Loucy (cell line): ENCODE measurements around the gene SPANXN2.

Experiments used
- H2AFZ ChIP-seq: fragments of 200-600 bp; sonication (generic); 2 replicates; pipeline ENCODE4 v1.6.0; 2016; ENCODE audit warnings: antibody characterized with exemption, mild to moderate bottlenecking, low read length, moderate library complexity
- H3F3A ChIP-seq: fragments of 200-600 bp; 2 replicates; pipeline ENCODE4 v1.6.0; 2016; ENCODE audit warnings: antibody characterized with exemption, low read depth, mild to moderate bottlenecking
- H3K27me3 ChIP-seq: fragments of 200-600 bp; sonication (generic); 2 replicates; pipeline ENCODE4 v1.6.1; 2014; ENCODE audit warnings: low read length, mild to moderate bottlenecking; ENCODE audit not compliant: insufficient read depth, poor library complexity, severe bottlenecking
- H3K36me3 ChIP-seq: fragments of 200-600 bp; sonication (generic); 2 replicates; pipeline ENCODE4 v1.6.1; 2016; ENCODE audit warnings: low read length; ENCODE audit not compliant: insufficient read depth
- H3K4me1 ChIP-seq: fragments of 200-600 bp; sonication (generic); 2 replicates; pipeline ENCODE4 v1.5.1; 2014; ENCODE audit warnings: low read length, mild to moderate bottlenecking; ENCODE audit not compliant: insufficient read depth, poor library complexity, severe bottlenecking
- H3K4me2 ChIP-seq: fragments of 200-600 bp; sonication (generic); 2 replicates; pipeline ENCODE4 v1.6.0; 2014; ENCODE audit warnings: antibody characterized with exemption, low read length, low read depth, mild to moderate bottlenecking; ENCODE audit not compliant: poor library complexity, severe bottlenecking
- H3K4me3 ChIP-seq: fragments of 200-600 bp; sonication (generic); 2 replicates; pipeline ENCODE4 v1.5.1; 2014; ENCODE audit warnings: low read length, mild to moderate bottlenecking, mixed read lengths; ENCODE audit not compliant: poor library complexity, severe bottlenecking
- H3K79me2 ChIP-seq: fragments of 200-600 bp; sonication (generic); 2 replicates; pipeline ENCODE4 v1.6.1; 2014; ENCODE audit warnings: low read length; ENCODE audit not compliant: insufficient read depth
- H3K9ac ChIP-seq: fragments of 200-600 bp; sonication (generic); 2 replicates; pipeline ENCODE4 v1.6.0; 2014; ENCODE audit warnings: mild to moderate bottlenecking, low read depth, low read length, moderate library complexity; ENCODE audit not compliant: poor library complexity, severe bottlenecking
- H3K9me2 ChIP-seq: fragments of 200-600 bp; sonication (generic); replicated peaks from 2 replicates; pipeline ENCODE4 v1.6.1; 2016; ENCODE audit warnings: low read depth, low read length, mixed read lengths
- H3K9me3 ChIP-seq: fragments of 200-600 bp; sonication (generic); 2 replicates; pipeline ENCODE4 v1.6.1; 2014; ENCODE audit warnings: mild to moderate bottlenecking, antibody characterized with exemption, low read length, low read depth; ENCODE audit not compliant: insufficient read depth
- H4K20me1 ChIP-seq: fragments of 200-600 bp; sonication (generic); 2 replicates; pipeline ENCODE4 v1.6.0; 2014; ENCODE audit warnings: antibody characterized with exemption, low read length, mild to moderate bottlenecking; ENCODE audit not compliant: insufficient read depth, poor library complexity, severe bottlenecking
- EZH2phosphoT487 ChIP-seq: fragments of 200-600 bp; IDR thresholded peaks from 2 replicates; pipeline ENCODE4 v1.6.1; 2018; ENCODE audit warnings: antibody characterized with exemption, mild to moderate bottlenecking, moderate library complexity, borderline replicate concordance
- TF ChIP-seq, protein P1 (sequence below): fragments of 200-600 bp; sonication (generic); conservative IDR thresholded peaks from 2 replicates; pipeline ENCODE4 v1.5.1; 2014; ENCODE audit warnings: mild to moderate bottlenecking, antibody characterized with exemption, low read length

Gene SPANXN2

DNA sequence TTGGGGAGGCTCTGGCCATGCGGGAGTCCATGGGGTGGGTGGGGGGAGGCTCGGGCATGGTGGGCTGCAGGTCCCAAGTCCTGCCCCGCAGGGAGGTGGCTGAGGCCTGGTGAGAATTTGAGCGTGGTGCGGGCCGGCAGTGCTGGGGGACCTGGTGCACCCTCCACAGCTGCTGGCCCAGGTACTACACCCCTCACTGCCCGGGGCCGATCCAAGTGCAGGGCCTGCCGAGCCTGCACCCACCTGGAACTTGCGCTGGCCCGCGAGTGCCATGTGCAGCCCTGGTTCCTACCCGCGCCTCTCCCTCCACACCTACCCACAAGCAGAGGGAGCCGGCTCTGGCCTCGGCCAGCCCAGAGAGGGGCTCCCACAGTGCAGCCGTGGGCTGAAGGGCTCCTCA lies 5.7 kb upstream of the SPANXN2 start:
- no peak overlapping the region for H3K4me2 ChIP-seq
- no peaks in the 10 kb centered on the region for H4K20me1 ChIP-seq
- no peak overlapping the region for H2AFZ ChIP-seq
- H3K4me1 ChIP-seq: no peaks in the 10 kb centered on the region
- no peaks in the 10 kb centered on the region for H3K27me3 ChIP-seq
- H3K9me2 ChIP-seq: no peaks in the 10 kb centered on the region
- H3K4me3 ChIP-seq: no peak overlapping the region
- TF ChIP-seq, protein P1, sequence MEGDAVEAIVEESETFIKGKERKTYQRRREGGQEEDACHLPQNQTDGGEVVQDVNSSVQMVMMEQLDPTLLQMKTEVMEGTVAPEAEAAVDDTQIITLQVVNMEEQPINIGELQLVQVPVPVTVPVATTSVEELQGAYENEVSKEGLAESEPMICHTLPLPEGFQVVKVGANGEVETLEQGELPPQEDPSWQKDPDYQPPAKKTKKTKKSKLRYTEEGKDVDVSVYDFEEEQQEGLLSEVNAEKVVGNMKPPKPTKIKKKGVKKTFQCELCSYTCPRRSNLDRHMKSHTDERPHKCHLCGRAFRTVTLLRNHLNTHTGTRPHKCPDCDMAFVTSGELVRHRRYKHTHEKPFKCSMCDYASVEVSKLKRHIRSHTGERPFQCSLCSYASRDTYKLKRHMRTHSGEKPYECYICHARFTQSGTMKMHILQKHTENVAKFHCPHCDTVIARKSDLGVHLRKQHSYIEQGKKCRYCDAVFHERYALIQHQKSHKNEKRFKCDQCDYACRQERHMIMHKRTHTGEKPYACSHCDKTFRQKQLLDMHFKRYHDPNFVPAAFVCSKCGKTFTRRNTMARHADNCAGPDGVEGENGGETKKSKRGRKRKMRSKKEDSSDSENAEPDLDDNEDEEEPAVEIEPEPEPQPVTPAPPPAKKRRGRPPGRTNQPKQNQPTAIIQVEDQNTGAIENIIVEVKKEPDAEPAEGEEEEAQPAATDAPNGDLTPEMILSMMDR: no peak
- TF ChIP-seq EZH2phosphoT487: no peak
- no peaks in the 10 kb centered on the region for H3F3A ChIP-seq
- H3K9me3 ChIP-seq: no peaks in the 10 kb centered on the region
- H3K9ac ChIP-seq: no peak overlapping the region
- no peaks in the 10 kb centered on the region for H3K36me3 ChIP-seq
- H3K79me2 ChIP-seq: no peaks in the 10 kb centered on the region

DNA sequence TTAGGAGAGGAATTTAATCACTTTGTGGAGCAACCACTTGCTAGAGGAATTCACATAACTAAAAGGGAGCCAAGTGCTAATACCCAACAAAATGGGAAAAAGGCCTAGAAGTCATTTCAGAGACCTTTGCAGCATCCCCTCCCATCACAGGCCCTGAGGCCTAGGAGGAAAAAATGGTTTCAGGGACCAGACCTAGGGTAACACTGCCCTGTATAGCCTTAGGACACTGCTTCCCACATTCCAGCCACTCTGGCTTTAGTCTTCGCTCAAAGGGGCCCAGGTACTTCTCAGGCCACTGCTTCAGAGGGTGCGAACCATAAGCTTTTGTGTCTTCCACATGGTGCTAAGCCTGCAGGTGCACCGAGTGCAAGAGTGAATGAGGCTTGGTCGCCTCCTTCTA lies 19.1 kb downstream of the SPANXN2 start:
- Histone ChIP-seq H3K36me3 (no peaks in the 10 kb centered on the region), H3K79me2 (no peaks in the 10 kb centered on the region), H2AFZ (no peak overlapping the region), H4K20me1 (no peaks in the 10 kb centered on the region), H3K4me1 (no peaks in the 10 kb centered on the region), H3K9me2 (no peaks in the 10 kb centered on the region), H3K4me3 (no peak overlapping the region), H3F3A (no peaks in the 10 kb centered on the region), H3K4me2 (no peak overlapping the region), H3K9ac (no peak overlapping the region), H3K9me3 (no peaks in the 10 kb centered on the region; the same call in 1 of the 2 replicates), H3K27me3 (no peaks in the 10 kb centered on the region)
- TF ChIP-seq, protein P1: no peak
- TF ChIP-seq EZH2phosphoT487: no peak

DNA sequence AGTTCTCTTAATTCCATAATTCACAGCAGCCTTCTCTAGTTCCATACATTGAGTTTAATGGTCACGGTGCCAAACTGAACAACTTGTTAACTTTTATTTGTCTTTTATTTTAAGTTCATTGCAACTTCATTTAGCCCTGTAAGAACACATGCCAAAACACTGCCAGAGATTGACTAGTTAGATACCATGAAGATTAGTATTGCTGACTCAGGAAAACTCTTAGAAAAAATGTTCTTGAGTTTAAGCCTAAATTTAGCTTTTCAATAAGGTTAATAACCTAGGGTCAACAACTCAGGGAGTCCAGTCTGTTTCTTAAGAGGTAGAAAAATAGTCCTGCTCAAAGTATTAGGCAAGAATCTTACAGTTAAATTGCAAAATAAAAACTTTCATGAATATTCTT lies 25.7 kb downstream of the SPANXN2 start:
- Histone ChIP-seq H3K4me3 (no peak overlapping the region), H3K4me1 (no peaks in the 10 kb centered on the region), H3K4me2 (no peak overlapping the region), H4K20me1 (no peaks in the 10 kb centered on the region), H3K9ac (no peak overlapping the region), H3K79me2 (no peaks in the 10 kb centered on the region), H3K36me3 (no peaks in the 10 kb centered on the region), H2AFZ (no peak overlapping the region), H3K9me3 (no peaks in the 10 kb centered on the region), H3K9me2 (no peaks in the 10 kb centered on the region), H3K27me3 (no peaks in the 10 kb centered on the region), H3F3A (no peaks in the 10 kb centered on the region)
- TF ChIP-seq, protein P1: no peak
- no peak for TF ChIP-seq EZH2phosphoT487
